GM03348 (cell line): Measurements from ENCODE around the gene SDHAF1.
A peak's percentile ranks its signal among the peaks of the same experiment; 100 is the strongest.

Source experiments
- DNase-seq: peaks from one replicate; pipeline ENCODE4 v3.0.0; 2012; ENCODE audit warnings: low spot score

The SDHAF1 gene

GRCh38 chr19:35986664-35987570 lies 8.1 kb upstream of the SDHAF1 start:
- DNase-seq: peak; percentile 33

- no peak for DNase-seq
Observed at GRCh38 chr19:35987571-35987896, 7.5 kb upstream of the SDHAF1 start.

GRCh38 chr19:35988824-35989223 lies 6.2 kb upstream of the SDHAF1 start:
- no peak for DNase-seq

- DNase-seq: no peak
Observed at GRCh38 chr19:35990156-35990555, 4.8 kb upstream of the SDHAF1 start.

GRCh38 chr19:35990771-35991730 lies 3.9 kb upstream of the SDHAF1 start:
- no peak for DNase-seq

GRCh38 chr19:35991731-35992450 lies 3.1 kb upstream of the SDHAF1 start:
- DNase-seq: no peak

GRCh38 chr19:35992907-35993765 lies 1.9 kb upstream of the SDHAF1 start:
- DNase-seq: no peak

- DNase-seq: peak; percentile 27
Observed at GRCh38 chr19:35993923-35994598, 927 bp upstream of the SDHAF1 start.

GRCh38 chr19:35996777-35997176 lies 1.8 kb downstream of the SDHAF1 start:
- DNase-seq: no peak

- no peak for DNase-seq
Observed at GRCh38 chr19:36001605-36002004, 6.6 kb downstream of the SDHAF1 start.

GRCh38 chr19:36003284-36003683 lies 8.3 kb downstream of the SDHAF1 start:
- no peak for DNase-seq

GRCh38 chr19:36006955-36007354 lies 12.0 kb downstream of the SDHAF1 start:
- DNase-seq: no peak

- DNase-seq: no peak
Observed at GRCh38 chr19:36008336-36008978, 13.5 kb downstream of the SDHAF1 start, which contains the start of gene SYNE4. TSS of gene SYNE4 (minus strand) at chr19:36008813. CDS start at chr19:36008681, 132 bp downstream.

GRCh38 chr19:36009220-36009619 lies 14.2 kb downstream of the SDHAF1 start:
- DNase-seq: peak; percentile 92

- no peak for DNase-seq
Observed at GRCh38 chr19:36009633-36010379, 14.8 kb downstream of the SDHAF1 start.

- no peak for DNase-seq
Observed at GRCh38 chr19:36010402-36010801, 15.4 kb downstream of the SDHAF1 start.

- no peak for DNase-seq
Observed at GRCh38 chr19:36013280-36014011, 18.5 kb downstream of the SDHAF1 start.
